GM18867 (cell line): Measurements from ENCODE around the gene RGSL1.

Experiments used
- ATAC-seq: cut with Tn5 transposase; IDR thresholded peaks from one replicate; pipeline ENCODE4 v1.9.1; 2021; ENCODE audit warnings: mild to moderate bottlenecking, moderate library complexity; ENCODE audit not compliant: unreplicated experiment

The RGSL1 gene

GRCh38 chr1:182533896-182534295, 84.0 kb downstream of the RGSL1 start:
- ATAC-seq: no peak

GRCh38 chr1:182549346-182549745, 99.4 kb downstream of the RGSL1 start:
- ATAC-seq: no peak

GRCh38 chr1:182549811-182550210, 99.9 kb downstream of the RGSL1 start:
- ATAC-seq: no peak

GRCh38 chr1:182552527-182552926, 102.6 kb downstream of the RGSL1 start:
- no peak for ATAC-seq

- ATAC-seq: no peak
Measured at GRCh38 chr1:182555493-182555892, 105.5 kb downstream of the RGSL1 start.

- ATAC-seq: no peak
Measured at GRCh38 chr1:182556279-182556678, 106.3 kb downstream of the RGSL1 start.

- ATAC-seq: no peak
Measured at GRCh38 chr1:182560392-182560984, 110.5 kb downstream of the RGSL1 start.

GRCh38 chr1:182561456-182561855, 111.5 kb downstream of the RGSL1 start:
- no peak for ATAC-seq

GRCh38 chr1:182563095-182563494, 113.1 kb downstream of the RGSL1 start:
- no peak for ATAC-seq

GRCh38 chr1:182564406-182565004, 114.6 kb downstream of the RGSL1 start:
- ATAC-seq: no peak

- no peak for ATAC-seq
Measured at GRCh38 chr1:182565537-182565936, 115.6 kb downstream of the RGSL1 start.

GRCh38 chr1:182567629-182568028, 117.7 kb downstream of the RGSL1 start:
- no peak for ATAC-seq

- peak; percentile 70 for ATAC-seq
Measured at GRCh38 chr1:182568647-182569284, 118.8 kb downstream of the RGSL1 start.

- no peak for ATAC-seq
Measured at GRCh38 chr1:182569939-182570610, 120.1 kb downstream of the RGSL1 start.

- ATAC-seq: no peak
Measured at GRCh38 chr1:182570611-182570970, 120.6 kb downstream of the RGSL1 start.

- no peak for ATAC-seq
Measured at GRCh38 chr1:182574156-182574555, 124.2 kb downstream of the RGSL1 start.

- ATAC-seq: no peak
Measured at GRCh38 chr1:182575540-182576149, 125.7 kb downstream of the RGSL1 start.

GRCh38 chr1:182580736-182581135, 130.8 kb downstream of the RGSL1 start:
- ATAC-seq: no peak

GRCh38 chr1:182584746-182585145, 134.8 kb downstream of the RGSL1 start:
- ATAC-seq: no peak

GRCh38 chr1:182586380-182586779, 136.4 kb downstream of the RGSL1 start:
- ATAC-seq: no peak

GRCh38 chr1:182587093-182587492, 137.1 kb downstream of the RGSL1 start:
- no peak for ATAC-seq
